ENCODE measurements around the gene PTPRF.

GRCh38 chr1:43660355-43660754 lies 129.7 kb downstream of the PTPRF start:
- TF ChIP-seq, protein P1, sequence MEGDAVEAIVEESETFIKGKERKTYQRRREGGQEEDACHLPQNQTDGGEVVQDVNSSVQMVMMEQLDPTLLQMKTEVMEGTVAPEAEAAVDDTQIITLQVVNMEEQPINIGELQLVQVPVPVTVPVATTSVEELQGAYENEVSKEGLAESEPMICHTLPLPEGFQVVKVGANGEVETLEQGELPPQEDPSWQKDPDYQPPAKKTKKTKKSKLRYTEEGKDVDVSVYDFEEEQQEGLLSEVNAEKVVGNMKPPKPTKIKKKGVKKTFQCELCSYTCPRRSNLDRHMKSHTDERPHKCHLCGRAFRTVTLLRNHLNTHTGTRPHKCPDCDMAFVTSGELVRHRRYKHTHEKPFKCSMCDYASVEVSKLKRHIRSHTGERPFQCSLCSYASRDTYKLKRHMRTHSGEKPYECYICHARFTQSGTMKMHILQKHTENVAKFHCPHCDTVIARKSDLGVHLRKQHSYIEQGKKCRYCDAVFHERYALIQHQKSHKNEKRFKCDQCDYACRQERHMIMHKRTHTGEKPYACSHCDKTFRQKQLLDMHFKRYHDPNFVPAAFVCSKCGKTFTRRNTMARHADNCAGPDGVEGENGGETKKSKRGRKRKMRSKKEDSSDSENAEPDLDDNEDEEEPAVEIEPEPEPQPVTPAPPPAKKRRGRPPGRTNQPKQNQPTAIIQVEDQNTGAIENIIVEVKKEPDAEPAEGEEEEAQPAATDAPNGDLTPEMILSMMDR (IDR thresholded peaks at IDR 0.05; ENCODE audit: low read depth, low read length, poor library complexity, severe bottlenecking) = no peak
- TF ChIP-seq EZH2phosphoT487 (IDR thresholded peaks at IDR 0.05; ENCODE audit: borderline replicate concordance, low read length) = no peak
